ENCODE measurements around the gene SUDS3.

DNA sequence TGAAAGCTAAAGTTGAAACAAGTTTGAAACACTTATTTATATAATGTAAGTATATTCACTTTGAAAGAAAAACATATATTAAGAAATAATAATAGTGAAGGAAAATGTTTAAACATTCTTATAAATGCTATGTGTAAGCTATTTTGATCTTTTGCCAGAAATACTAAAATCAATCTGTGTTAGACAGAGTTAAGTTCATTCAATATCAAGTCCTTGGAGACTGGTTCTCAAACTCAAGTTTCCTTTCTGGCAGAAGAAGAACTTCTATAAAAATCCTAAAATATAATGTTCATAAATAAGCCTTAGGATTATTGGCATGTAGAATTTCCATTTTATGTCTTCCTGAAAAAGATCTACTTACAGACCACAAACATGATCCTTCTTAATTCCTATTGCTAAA is 49.0 kb upstream of the SUDS3 start:
- TF ChIP-seq CTCF (conservative IDR thresholded peaks at IDR 0.05) = no peak
- no peak for TF ChIP-seq ZFX (IDR thresholded peaks at IDR 0.05)

Data from C4-2B (cell line).